AG04450 (cell line): ENCODE measurements around the gene ADH4. TPM values are rescaled to one million over a fixed set of nuclear protein-coding genes. Genes with fewer than 3 reads are reported as not detected.
A peak's percentile ranks its signal among the peaks of the same experiment; 100 is the strongest.
"Not testable (repeated sequence)": the region's sequence is repeated elsewhere in the genome, so short reads cannot be mapped to it uniquely, and the experiment has no call there.

Experiments
- CTCF ChIA-PET: fragments of 300-600, 350-600 bp; formaldehyde crosslinking; extraction: SDS; loops from one replicate; lab custom pipeline; 2022; ENCODE audit warnings: antibody characterized with exemption, inconsistent platforms; lab: Charles Lee
- POLR2A ChIA-PET: fragments of 350-600 bp; formaldehyde crosslinking; extraction: SDS; loops from one replicate; lab custom pipeline; 2021; ENCODE audit warnings: antibody characterized with exemption, inconsistent platforms; lab: Yijun Ruan, JAX
- DNase-seq: peaks from one replicate; pipeline ENCODE4 v3.0.0-alpha.2; 2011; ENCODE audit warnings: low read depth, low spot score
- H3K27ac ChIP-seq: one replicate; pipeline ENCODE4 v1.5.1; 2012; ENCODE audit warnings: low read depth, low read length, control low read depth
- H3K27me3 ChIP-seq: one replicate; pipeline ENCODE4 v1.6.0; 2012; ENCODE audit warnings: low read length; ENCODE audit not compliant: control insufficient read depth, insufficient read depth
- H3K4me3 ChIP-seq: 2 replicates; pipeline ENCODE4 v1.5.1; 2011; ENCODE audit warnings: mild to moderate bottlenecking, low read depth, low read length, control low read depth
- H3K9me3 ChIP-seq: 2 replicates; pipeline ENCODE4 v1.5.1; 2012; ENCODE audit warnings: low read length; ENCODE audit not compliant: control insufficient read depth, insufficient read depth
- CTCF ChIP-seq: IDR thresholded peaks from 2 replicates; pipeline ENCODE4 v1.5.1; 2011; ENCODE audit warnings: low read depth, low read length, control low read depth, inconsistent platforms
- polyA plus RNA-seq: library from polyadenylated mRNA; depleted of rRNA; stranded (reverse); fragments of >200 nt; gene quantifications from 2 replicates; pipeline ENCODE4 v1.2.3, GENCODE V29; 2011

The ADH4 gene
- polyA plus RNA-seq, 1 experiment, result not detected

GRCh38 chr4:99099311-99099710 lies 44.8 kb downstream of the ADH4 start:
- CTCF ChIA-PET, result interaction anchor here (1.4 kb wide), 1 partner anchor 363 kb away, joined by 4 read pairs; no protein-coding TSS in a partner anchor

DNA sequence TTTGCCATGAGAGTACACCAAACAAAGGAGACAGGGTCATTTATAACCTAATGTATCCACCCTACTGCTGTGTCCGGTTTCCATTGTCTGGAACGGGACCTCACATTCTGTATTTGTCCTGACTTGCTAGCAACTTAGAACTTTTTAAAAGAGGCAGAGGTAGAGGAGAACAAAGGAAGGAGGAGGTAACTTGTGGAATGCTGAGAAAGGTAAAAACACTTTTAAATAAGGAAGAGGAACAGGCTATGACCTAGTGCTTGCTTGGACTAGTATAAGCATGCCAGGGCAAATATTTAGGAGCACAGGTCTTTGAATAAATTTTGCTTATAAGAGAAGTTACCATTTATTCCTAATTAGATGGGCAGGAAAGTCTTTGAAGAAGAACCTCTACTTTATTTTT lies 52.3 kb downstream of the ADH4 start:
- H3K27ac ChIP-seq, DNase-seq, POLR2A ChIA-PET, H3K27me3 ChIP-seq, CTCF ChIA-PET, H3K9me3 ChIP-seq, H3K4me3 ChIP-seq: not testable (repeated sequence)

More at GRCh38 chr4:99099311-99099710, 44.8 kb downstream of the ADH4 start:
- POLR2A ChIA-PET, result no interaction called here
- Histone ChIP-seq H3K4me3 (no peak overlapping the region), H3K27me3 (no peaks in the 10 kb centered on the region), H3K9me3 (peaks cover 5% of the 10 kb centered on the region; the same call in 1 of the 2 replicates), H3K27ac (no peak overlapping the region)
- no peak for DNase-seq
- no peak for TF ChIP-seq CTCF

GRCh38 chr4:99091216-99091575 lies 52.9 kb downstream of the ADH4 start:
- H3K27me3 ChIP-seq, result no peaks in the 10 kb centered on the region
- DNase-seq, result no peak
- no peak for TF ChIP-seq CTCF
- no peak overlapping the region for H3K27ac ChIP-seq
- CTCF ChIA-PET, result no interaction called here
- POLR2A ChIA-PET, result no interaction called here
- H3K9me3 ChIP-seq, result peaks cover 5% of the 10 kb centered on the region; the same call in 1 of the 2 replicates
- peak overlapping the region; percentile 90 for H3K4me3 ChIP-seq

- peaks cover 5% of the 10 kb centered on the region; the same call in 1 of the 2 replicates for H3K9me3 ChIP-seq
- H3K27me3 ChIP-seq, result no peaks in the 10 kb centered on the region
- H3K27ac ChIP-seq, result no peak overlapping the region
- DNase-seq, result no peak
- ChIA-PET CTCF (interaction anchor here (0.6 kb wide), 1 partner anchor 315 kb away, joined by 6 read pairs; no protein-coding TSS in a partner anchor), POLR2A (no interaction called here)
- no peak for TF ChIP-seq CTCF
- peak overlapping the region; percentile 90 for H3K4me3 ChIP-seq
Measured at GRCh38 chr4:99090481-99091215, 53.4 kb downstream of the ADH4 start.

DNA sequence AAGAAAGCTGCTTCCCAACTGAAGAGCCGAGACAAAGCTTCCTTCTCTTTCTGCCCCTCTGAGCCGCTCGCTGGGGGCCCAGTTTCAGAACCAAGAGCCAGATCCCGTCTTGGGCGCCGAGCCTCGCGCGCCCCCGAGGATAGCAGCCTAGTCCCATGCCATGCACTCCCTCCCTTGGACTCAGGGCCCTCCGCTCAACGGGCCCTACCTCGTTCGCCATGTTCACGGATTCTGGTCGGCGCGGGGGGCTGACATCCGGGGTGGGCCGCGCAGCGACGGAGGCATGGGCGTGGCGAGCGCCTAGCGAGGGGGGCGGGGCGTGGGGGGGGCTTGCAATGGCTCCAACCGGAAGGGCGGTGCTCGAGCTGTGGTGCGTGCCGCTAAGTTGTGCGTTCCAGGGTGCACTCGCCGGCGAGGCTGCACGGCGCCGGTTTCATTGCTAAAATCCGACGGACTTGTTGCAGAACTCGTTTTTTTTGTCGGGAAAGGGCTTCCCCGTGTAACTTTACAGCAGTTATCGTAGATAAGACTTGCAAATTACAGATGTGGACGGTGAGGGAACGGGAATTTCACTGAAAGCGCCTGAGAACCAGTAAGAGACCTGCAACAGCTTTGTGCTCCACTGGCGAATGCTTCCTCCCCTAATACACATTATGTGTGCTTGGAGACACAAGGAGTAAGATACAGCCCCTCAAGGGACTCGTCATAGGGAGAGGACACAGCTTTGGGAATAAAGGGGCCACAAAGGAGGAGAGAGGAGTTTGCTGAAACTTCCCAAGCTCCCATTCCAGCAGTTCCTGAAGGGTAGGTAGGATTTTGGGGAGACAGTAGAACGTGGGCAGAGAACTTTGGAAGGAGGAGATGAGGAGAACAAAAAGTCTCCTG lies 55.4 kb downstream of the ADH4 start, which contains the start of gene ADH5:
Gene ADH5 (minus strand): TSS at position 308 of the 885 bp plus-strand sequence. CDS start 88 bp downstream, at position 220.
- peak; percentile 55 for DNase-seq
- CTCF ChIA-PET, result interaction anchor here (0.6 to 1.6 kb wide), 4 partner anchors 33 to 317 kb away, joined by 4 to 6 read pairs (median 4); partner anchors contain the start of gene METAP1
- Histone ChIP-seq H3K27me3 (no peaks in the 10 kb centered on the region), H3K9me3 (peaks cover 5% of the 10 kb centered on the region; the same call in 1 of the 2 replicates), H3K27ac (peak within 1 kb of the TSS; percentile 94), H3K4me3 (peak within 1 kb of the TSS; percentile 90)
- POLR2A ChIA-PET, result interaction anchor here (0.5 to 2.3 kb wide), 12 partner anchors 9 to 945 kb away, joined by 3 to 5 read pairs (median 4); partner anchors contain the start of gene METAP1
- no peak for TF ChIP-seq CTCF
